Large intestine (tissue), 3 donors: ENCODE data around the gene EDEM2. TPM values are rescaled to one million over a fixed set of nuclear protein-coding genes. Genes with fewer than 3 reads are reported as not detected.
"Not testable (repeated sequence)": the region's sequence is repeated elsewhere in the genome, so short reads cannot be mapped to it uniquely, and the experiment has no call there.

Experiments
- DNase-seq, 2 donors: peaks; one replicate each; pipeline versions ENCODE4 v3.0.0 to v3.0.0-alpha.2; 2013
- H3K27ac ChIP-seq: one replicate; pipeline ENCODE4 v1.5.1; 2013; ENCODE audit warnings: low read length
- H3K27me3 ChIP-seq: 2 replicates; pipeline ENCODE4 v1.6.1; 2013; ENCODE audit warnings: low read length; ENCODE audit not compliant: control insufficient read depth, insufficient read depth
- H3K36me3 ChIP-seq: 2 replicates; pipeline ENCODE4 v1.6.1; 2013; ENCODE audit warnings: low read length; ENCODE audit not compliant: control insufficient read depth, insufficient read depth
- H3K4me1 ChIP-seq: one replicate; pipeline ENCODE4 v1.6.1; 2013; ENCODE audit warnings: low read length; ENCODE audit not compliant: control insufficient read depth, insufficient read depth
- H3K4me3 ChIP-seq: one replicate; pipeline ENCODE4 v1.5.1; 2013; ENCODE audit warnings: low read length
- H3K9me3 ChIP-seq: one replicate; pipeline ENCODE4 v1.6.1; 2013; ENCODE audit warnings: mild to moderate bottlenecking, low read depth, low read length, moderate library complexity; ENCODE audit not compliant: control insufficient read depth
- WGBS: methylation state at CpG from one replicate; pipeline ENCODE4 v1.1.5; 2013; ENCODE audit warnings: low lambda C conversion rate; ENCODE audit not compliant: insufficient coverage; 5-methylcytosine and 5-hydroxymethylcytosine counted together
- polyA plus RNA-seq: library from polyadenylated mRNA; unstranded; fragments of 120-200 nt; gene quantifications from one replicate; pipeline ENCODE4 v1.2.1, GENCODE V29; 2013

EDEM2 gene
- polyA plus RNA-seq, 1 donor = 18.6 TPM

DNA sequence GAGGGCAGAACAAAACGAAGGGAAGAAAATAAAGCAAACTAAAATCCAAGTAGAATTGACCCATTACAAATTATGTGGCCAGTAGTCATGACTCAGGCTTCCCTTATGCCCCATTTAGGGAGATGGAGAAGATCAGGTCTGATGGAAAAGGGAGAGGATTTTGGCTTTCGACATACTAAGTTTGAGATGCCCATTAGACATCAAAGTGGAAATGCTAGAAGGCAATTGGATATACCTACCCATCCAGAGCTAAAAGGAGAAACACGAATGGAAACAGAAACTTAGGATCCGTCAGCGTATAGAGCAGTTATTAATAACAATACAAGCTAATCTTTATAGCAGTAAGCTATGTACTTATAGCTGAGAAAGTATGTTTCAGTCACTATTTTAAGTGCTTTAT, 59.3 kb downstream of the EDEM2 start:
- DNase-seq = no peak
- Histone ChIP-seq H3K4me3 (no peak overlapping the region), H3K27ac (no peak overlapping the region), H3K27me3 (no peaks in the 10 kb centered on the region), H3K4me1 (peaks cover 6% of the 10 kb centered on the region), H3K36me3 (no peaks in the 10 kb centered on the region), H3K9me3 (no peaks in the 10 kb centered on the region)
- WGBS = 100% methylated on average over 1 of the region's 5 CpGs

- no peak for DNase-seq
- no peak overlapping the region for H3K4me3 ChIP-seq
- no CpG with 5 or more reads among the region's 5 CpGs for WGBS
- peaks cover 6% of the 10 kb centered on the region for H3K4me1 ChIP-seq
- H3K27me3 ChIP-seq = no peaks in the 10 kb centered on the region
- H3K9me3 ChIP-seq = no peaks in the 10 kb centered on the region
- no peak overlapping the region for H3K27ac ChIP-seq
- H3K36me3 ChIP-seq = no peaks in the 10 kb centered on the region
Observed at GRCh38 chr20:35087355-35087754, 59.8 kb downstream of the EDEM2 start.

DNA sequence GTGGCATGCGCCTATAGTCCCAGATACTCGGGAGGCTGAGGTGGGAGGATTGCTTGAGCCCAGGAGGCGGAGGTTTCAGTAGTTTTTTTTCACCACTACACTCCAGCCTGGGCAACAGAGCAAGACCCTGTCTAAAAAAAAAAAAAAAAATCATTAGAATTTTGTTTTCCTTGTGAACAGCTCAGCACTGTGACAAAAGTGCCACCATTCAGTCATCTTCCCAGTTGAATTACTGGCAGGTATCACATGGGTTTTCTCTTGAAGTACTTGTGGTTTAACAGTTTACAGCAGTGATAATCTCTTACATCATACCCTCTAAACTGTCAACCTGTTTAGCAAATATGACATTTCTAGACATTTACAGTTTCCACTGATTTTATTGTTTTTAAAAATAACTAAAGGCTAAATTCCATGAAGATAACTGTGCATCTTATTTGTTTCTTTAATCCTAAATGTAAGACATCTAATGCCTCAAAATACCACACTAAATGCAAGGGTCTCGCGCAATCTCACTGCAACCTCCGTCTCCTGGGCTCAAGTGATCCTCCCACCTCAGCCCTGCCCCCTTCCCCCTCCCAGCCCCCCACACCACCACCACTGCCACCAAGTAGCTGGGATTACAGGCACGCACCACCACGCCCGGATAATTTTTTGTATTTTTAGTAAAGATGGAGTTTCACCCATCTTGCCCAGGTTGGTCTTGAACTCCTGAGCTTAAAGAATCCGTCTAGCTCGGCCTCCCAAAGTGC, 61.5 kb downstream of the EDEM2 start:
- DNase-seq = no peak
- no peak overlapping the region for H3K27ac ChIP-seq
- H3K4me1 ChIP-seq = no peaks in the 10 kb centered on the region
- no peaks in the 10 kb centered on the region for H3K27me3 ChIP-seq
- H3K4me3 ChIP-seq = no peak overlapping the region
- H3K36me3 ChIP-seq = no peaks in the 10 kb centered on the region
- no peaks in the 10 kb centered on the region for H3K9me3 ChIP-seq
- WGBS = no CpG with 5 or more reads among the region's 11 CpGs

DNA sequence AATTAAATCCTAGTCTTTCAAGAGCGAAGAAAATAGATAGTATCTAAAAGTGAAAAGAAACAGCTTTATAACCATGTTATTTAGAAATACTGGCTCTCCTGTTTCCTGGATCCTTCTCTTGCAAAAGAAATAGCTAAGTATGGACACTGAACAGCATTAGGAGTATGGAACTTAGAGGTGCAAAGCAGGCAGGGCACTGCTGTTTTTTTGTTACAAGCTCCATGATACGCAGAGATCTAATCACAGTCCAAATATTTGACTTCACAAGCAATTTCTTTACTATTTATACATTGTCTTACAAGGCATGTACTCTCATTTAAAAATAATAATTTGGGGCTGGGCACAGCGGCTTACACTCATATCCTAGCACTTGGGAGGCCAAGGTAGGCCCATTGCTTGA, 62.1 kb downstream of the EDEM2 start:
- no peaks in the 10 kb centered on the region for H3K4me1 ChIP-seq
- 100% methylated on average over 1 of the region's 3 CpGs for WGBS
- H3K27ac ChIP-seq = no peak overlapping the region
- no peak overlapping the region for H3K4me3 ChIP-seq
- H3K9me3 ChIP-seq = no peaks in the 10 kb centered on the region
- H3K27me3 ChIP-seq = no peaks in the 10 kb centered on the region
- no peak for DNase-seq
- H3K36me3 ChIP-seq = no peaks in the 10 kb centered on the region

DNA sequence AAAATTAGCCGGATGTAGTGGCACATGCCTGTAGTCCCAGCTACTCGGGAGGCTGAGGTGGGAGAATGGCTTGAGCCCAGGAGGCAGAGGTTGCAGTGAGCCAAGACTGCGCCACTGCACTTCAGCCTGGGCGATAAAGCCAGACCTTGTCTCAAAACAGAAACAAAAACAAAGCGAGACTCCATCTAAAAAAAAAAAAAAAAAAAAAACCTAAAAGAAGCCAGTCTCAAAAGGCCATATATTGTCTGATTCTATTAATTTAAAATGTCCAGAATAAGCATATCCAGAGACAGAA, 66.8 kb downstream of the EDEM2 start:
- peaks cover 16% of the 10 kb centered on the region for H3K36me3 ChIP-seq
- not testable (repeated sequence) for H3K4me1 ChIP-seq, H3K27ac ChIP-seq, H3K9me3 ChIP-seq, H3K27me3 ChIP-seq, H3K4me3 ChIP-seq, DNase-seq
- no CpG with 5 or more reads among the region's 5 CpGs for WGBS

- H3K27ac ChIP-seq = no peak overlapping the region
- no peak for DNase-seq
Observed at GRCh38 chr20:35079472-35080347, 67.4 kb downstream of the EDEM2 start.

DNA sequence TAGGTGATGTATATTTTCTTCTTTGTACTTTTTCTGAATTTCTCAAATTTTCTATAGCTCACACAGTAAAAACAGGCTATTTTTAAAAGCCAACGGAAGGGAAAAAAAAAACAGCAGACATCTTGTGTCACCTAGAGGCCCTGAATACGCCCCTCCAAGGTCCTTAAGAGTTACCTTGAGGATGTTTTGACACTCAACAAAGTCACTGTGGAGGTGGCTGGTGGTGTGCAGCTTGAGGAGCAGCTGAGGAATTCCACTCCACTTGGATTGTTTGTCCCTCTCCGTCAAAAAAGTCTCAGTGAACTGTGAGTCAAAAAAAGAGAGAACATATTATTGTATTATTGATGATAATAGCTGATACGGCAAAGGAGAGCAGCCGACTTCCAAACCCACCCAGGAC, 69.3 kb downstream of the EDEM2 start:
- H3K27me3 ChIP-seq = no peaks in the 10 kb centered on the region
- H3K4me1 ChIP-seq = no peaks in the 10 kb centered on the region
- no CpG with 5 or more reads among the region's 5 CpGs for WGBS
- H3K9me3 ChIP-seq = no peaks in the 10 kb centered on the region
- H3K4me3 ChIP-seq = no peak overlapping the region
- DNase-seq = no peak
- H3K27ac ChIP-seq = no peak overlapping the region
- peaks cover 16% of the 10 kb centered on the region for H3K36me3 ChIP-seq

More at GRCh38 chr20:35079472-35080347, 67.4 kb downstream of the EDEM2 start:
- H3K4me1 ChIP-seq = no peaks in the 10 kb centered on the region
- H3K27me3 ChIP-seq = no peaks in the 10 kb centered on the region
- no peak overlapping the region for H3K4me3 ChIP-seq
- 92% methylated on average over 4 of the region's 8 CpGs for WGBS
- H3K9me3 ChIP-seq = no peaks in the 10 kb centered on the region
- H3K36me3 ChIP-seq = peaks cover 16% of the 10 kb centered on the region

DNA sequence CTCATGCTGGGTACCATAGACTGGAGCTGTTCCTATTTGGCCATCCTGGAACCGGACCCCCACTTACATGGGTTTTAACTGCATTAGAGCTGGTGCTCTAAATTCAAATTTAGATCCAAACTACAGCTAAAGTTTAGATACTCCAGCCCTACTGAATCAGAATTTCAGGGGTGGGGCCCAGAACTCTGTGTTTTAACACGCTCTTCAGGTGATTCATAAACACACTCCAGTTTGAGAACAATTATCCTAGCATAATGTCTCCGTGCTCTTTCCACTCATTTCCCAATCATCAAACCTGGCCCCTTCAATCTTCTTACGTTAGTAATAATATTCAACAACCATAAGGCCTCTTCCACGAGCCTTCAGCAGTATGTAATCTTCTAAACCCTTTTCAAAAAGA, 69.8 kb downstream of the EDEM2 start:
- no peaks in the 10 kb centered on the region for H3K27me3 ChIP-seq
- no peaks in the 10 kb centered on the region for H3K4me1 ChIP-seq
- no peaks in the 10 kb centered on the region for H3K9me3 ChIP-seq
- 97% methylated on average over 3 of the region's 5 CpGs for WGBS
- H3K27ac ChIP-seq = no peak overlapping the region
- DNase-seq = no peak
- H3K4me3 ChIP-seq = no peak overlapping the region
- peaks cover 16% of the 10 kb centered on the region for H3K36me3 ChIP-seq

GRCh38 chr20:35071436-35072153, 75.5 kb downstream of the EDEM2 start:
- not testable (repeated sequence) for H3K27me3 ChIP-seq, H3K9me3 ChIP-seq, H3K4me3 ChIP-seq, DNase-seq, H3K27ac ChIP-seq, H3K4me1 ChIP-seq
- H3K36me3 ChIP-seq = peaks cover 12% of the 10 kb centered on the region
- no CpG with 5 or more reads among the region's 8 CpGs for WGBS

- Histone ChIP-seq H3K27ac (no peak overlapping the region), H3K4me1 (no peaks in the 10 kb centered on the region), H3K36me3 (peaks cover 20% of the 10 kb centered on the region), H3K4me3 (no peak overlapping the region), H3K9me3 (no peaks in the 10 kb centered on the region), H3K27me3 (no peaks in the 10 kb centered on the region)
- DNase-seq = no peak
- WGBS = no CpG with 5 or more reads among the region's 6 CpGs
Observed at GRCh38 chr20:35066194-35066593, 80.9 kb downstream of the EDEM2 start.
